Activated CD4-positive, alpha-beta T cell treated with anti-CD3 and anti-CD28 coated beads for 24 hours (primary cell): ENCODE data around the gene APBA2.
A peak's percentile ranks its signal among the peaks of the same experiment; 100 is the strongest.

Source experiments
- DNase-seq, 2 donors: peaks; one replicate each; pipeline ENCODE4 v3.0.0-alpha.2; 2020; ENCODE audit warnings: low read depth in 2 of 2

Gene APBA2

DNA sequence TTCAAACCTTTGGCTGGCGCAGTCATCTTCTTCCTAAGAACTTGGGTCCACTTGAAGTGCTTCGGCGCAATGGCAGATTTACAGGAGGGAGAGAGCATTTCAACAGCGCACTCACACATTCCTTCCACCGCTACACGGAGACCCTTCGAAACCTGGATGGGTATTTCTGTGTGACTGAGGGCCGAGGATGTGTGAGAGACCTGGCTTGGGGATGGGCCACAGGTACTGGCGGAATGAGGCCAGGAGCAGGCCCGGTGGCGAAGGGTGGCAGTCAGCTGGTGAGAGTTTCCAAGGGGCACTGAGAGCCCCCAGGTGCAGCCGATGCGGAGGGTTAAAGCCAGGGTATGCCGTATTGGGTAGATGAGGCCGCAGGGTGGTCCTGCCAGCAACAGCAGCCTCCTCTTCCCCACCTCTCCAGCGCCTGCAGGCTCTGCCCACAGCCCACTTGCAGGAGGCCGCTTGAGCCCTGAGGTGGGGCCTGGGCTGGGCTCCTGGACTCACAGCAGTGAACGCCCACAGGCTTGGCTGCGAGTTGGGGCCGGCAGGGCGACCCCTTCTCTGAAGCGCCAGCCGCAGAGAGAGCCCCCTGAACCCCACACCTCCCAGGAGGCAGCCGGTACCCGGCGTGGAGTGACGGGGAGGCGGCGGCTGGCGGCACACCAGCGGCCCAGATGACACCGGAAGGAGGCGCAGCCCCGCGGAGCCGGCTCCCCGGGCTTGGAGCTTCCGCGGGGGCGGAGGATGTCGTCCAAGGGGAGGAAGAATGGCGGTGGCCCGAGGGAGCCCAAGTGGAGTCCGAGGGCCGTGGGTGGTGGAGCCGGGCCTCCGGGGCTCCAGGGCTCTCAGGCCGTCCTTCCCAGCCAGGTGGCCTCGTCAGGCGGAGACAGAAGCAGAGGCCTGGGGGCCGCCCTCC, 217.4 kb downstream of the APBA2 start:
- no peak for DNase-seq

- peak; percentile 42 to 48 for DNase-seq
Observed at GRCh38 chr15:29103824-29104565, 218.2 kb downstream of the APBA2 start.

- no peak for DNase-seq
Observed at GRCh38 chr15:29104566-29104880, 218.7 kb downstream of the APBA2 start.

GRCh38 chr15:29105151-29105854, 219.5 kb downstream of the APBA2 start:
- no peak for DNase-seq

DNA sequence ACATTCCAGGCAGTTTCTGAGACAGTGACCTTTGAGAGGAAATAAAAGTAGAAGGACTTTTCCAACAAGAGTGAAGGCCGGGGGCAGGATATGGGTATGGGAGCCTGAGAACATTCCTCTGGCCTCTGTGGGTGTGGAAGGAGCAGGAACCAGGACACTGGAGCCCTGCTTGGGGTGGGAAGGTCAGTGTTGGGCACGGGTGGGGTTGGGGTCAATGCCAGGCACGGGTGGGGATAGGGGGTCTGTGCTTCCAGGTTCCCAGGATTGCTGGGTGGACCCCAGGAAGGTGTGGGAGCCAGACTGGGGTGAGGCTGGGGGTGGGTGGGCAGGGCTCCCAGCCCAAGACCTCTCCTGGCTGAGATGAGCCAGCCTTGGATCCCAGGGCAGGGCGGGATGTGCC, 220.3 kb downstream of the APBA2 start:
- no peak for DNase-seq

GRCh38 chr15:29106551-29107290, 220.9 kb downstream of the APBA2 start:
- DNase-seq = no peak

GRCh38 chr15:29107291-29107890, 221.6 kb downstream of the APBA2 start:
- DNase-seq = no peak

GRCh38 chr15:29107971-29108645, 222.3 kb downstream of the APBA2 start:
- DNase-seq = no peak

DNA sequence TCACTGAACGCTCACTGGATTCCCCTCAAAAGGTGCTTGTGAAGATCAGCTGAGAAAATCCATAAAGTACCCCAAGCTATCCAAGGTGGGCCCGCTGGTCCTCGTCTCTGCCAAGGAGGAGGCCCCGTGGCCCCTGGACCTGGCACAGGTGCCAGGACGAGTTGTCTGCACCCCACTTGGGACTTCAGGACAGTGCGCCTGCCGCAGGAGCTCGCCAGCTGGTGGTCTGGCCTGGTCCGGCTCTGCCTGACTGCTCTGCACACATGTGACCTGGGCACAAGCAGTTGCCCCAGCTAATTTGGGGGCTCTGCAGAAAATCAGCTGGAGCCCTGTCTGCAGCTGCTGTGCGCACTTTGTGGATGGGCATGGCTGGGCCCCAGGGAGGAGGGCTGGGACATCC, 224.0 kb downstream of the APBA2 start:
- DNase-seq = no peak

DNA sequence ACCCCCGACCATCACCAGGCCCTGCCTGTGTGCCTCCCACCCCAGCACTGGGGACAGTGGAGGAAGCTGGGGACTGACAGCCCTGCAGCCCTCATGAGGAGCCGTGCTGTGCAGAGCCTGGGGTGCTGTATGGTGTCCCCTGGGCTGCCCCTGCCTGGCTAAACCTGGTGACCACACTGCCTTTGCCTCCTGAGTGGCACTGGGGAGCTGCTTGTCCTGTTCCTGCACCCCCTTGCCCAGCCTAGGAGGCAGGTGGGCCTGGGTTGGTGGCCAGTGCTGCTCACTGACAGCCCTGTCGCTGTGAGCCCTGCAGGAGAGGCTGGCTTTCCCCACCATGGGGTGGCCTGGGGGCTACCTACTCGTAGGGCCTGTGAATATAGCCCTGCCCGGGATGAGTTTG, 224.4 kb downstream of the APBA2 start:
- no peak for DNase-seq

GRCh38 chr15:29110733-29111132, 225.0 kb downstream of the APBA2 start:
- DNase-seq = no peak

- no peak for DNase-seq
Observed at GRCh38 chr15:29111705-29112281, 226.0 kb downstream of the APBA2 start.

GRCh38 chr15:29113336-29114220, 227.8 kb downstream of the APBA2 start:
- no peak for DNase-seq

- DNase-seq = no peak
Observed at GRCh38 chr15:29114221-29115092, 228.7 kb downstream of the APBA2 start.

GRCh38 chr15:29115093-29115991, 229.6 kb downstream of the APBA2 start:
- DNase-seq = no peak

- DNase-seq = no peak
Observed at GRCh38 chr15:29116970-29117700, 231.4 kb downstream of the APBA2 start.

GRCh38 chr15:29117778-29118177, 232.0 kb downstream of the APBA2 start:
- no peak for DNase-seq
